ENCODE data around the gene NR1D2.

Gene NR1D2

GRCh38 chr3:23968463-23969184, 23.5 kb downstream of the NR1D2 start:
- no peak for DNase-seq

- DNase-seq, result no peak
Measured at GRCh38 chr3:23969393-23969792, 24.3 kb downstream of the NR1D2 start.

GRCh38 chr3:23971684-23972083, 26.6 kb downstream of the NR1D2 start:
- DNase-seq, result no peak

- DNase-seq, result no peak
Measured at GRCh38 chr3:23976555-23976954, 31.5 kb downstream of the NR1D2 start.

- no peak for DNase-seq
Measured at GRCh38 chr3:23979569-23979968, 34.5 kb downstream of the NR1D2 start.

GRCh38 chr3:23981136-23981535, 36.0 kb downstream of the NR1D2 start:
- no peak for DNase-seq

- DNase-seq, result no peak
Measured at GRCh38 chr3:23981955-23982354, 36.9 kb downstream of the NR1D2 start.

GRCh38 chr3:23984934-23985333, 39.8 kb downstream of the NR1D2 start:
- no peak for DNase-seq

GRCh38 chr3:23985747-23986544, 40.9 kb downstream of the NR1D2 start:
- no peak for DNase-seq

GRCh38 chr3:23987356-23987755, 42.3 kb downstream of the NR1D2 start:
- no peak for DNase-seq

GRCh38 chr3:23991306-23991682, 46.2 kb downstream of the NR1D2 start:
- DNase-seq, result no peak

- no peak for DNase-seq
Measured at GRCh38 chr3:23991683-23992628, 46.9 kb downstream of the NR1D2 start.

- no peak for DNase-seq
Measured at GRCh38 chr3:23993556-23994243, 48.6 kb downstream of the NR1D2 start.

- no peak for DNase-seq
Measured at GRCh38 chr3:23994244-23994569, 49.1 kb downstream of the NR1D2 start.

- DNase-seq, result no peak
Measured at GRCh38 chr3:23995219-23995618, 50.1 kb downstream of the NR1D2 start.

- DNase-seq, result no peak
Measured at GRCh38 chr3:23996095-23996524, 51.0 kb downstream of the NR1D2 start.

- peak; percentile 33 to 55 for DNase-seq
Measured at GRCh38 chr3:23999012-23999641, 54.0 kb downstream of the NR1D2 start.

- no peak for DNase-seq
Measured at GRCh38 chr3:24002129-24002528, 57.0 kb downstream of the NR1D2 start.

- no peak for DNase-seq
Measured at GRCh38 chr3:24003466-24003865, 58.4 kb downstream of the NR1D2 start.

- DNase-seq, result no peak
Measured at GRCh38 chr3:24004171-24004938, 59.3 kb downstream of the NR1D2 start.

GRCh38 chr3:24005669-24006068, 60.6 kb downstream of the NR1D2 start:
- no peak for DNase-seq
